ENCODE results near the gene PANK2.

DNA sequence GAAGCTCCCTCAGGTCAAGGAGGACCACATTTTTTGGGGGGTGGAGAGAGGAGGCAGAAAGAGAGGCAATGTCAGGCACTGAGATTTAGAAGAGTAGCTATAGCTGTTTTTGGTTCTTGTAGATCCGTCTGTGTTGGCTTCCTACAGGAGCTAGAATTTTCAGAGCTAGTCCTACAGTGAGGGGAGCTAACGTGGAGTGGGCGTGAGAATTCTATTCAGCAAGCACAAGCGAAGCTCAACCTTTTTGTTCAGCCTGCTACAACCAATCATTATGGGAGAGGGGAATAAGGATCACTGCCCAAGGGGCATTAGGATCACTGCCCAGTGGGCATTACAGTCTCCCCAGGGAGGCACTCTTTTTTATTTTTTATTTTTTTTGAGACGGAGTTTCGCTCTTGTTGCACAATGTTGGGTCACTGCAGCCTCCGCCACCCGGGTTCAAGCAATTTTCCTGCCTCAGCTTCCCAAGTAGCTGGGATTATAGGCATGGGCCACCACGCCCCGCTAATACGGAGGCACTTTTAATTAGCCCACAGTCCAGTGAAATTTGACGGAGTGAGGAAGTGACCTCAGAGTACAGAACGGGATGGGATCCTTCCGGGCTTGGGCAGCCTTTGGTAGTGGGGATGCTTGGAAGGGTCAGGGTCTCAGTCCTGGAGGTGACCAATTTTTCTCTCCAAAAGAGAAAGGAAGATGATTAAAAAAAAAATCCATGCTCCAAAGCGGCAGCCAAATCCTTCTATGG, 1.1 kb upstream of the PANK2 start:
- TF ChIP-seq POLR2A (IDR thresholded peaks at IDR 0.05) (no peak), POLR2AphosphoS5 (IDR thresholded peaks at IDR 0.05) (no peak)
- TF ChIP-seq, protein P1, sequence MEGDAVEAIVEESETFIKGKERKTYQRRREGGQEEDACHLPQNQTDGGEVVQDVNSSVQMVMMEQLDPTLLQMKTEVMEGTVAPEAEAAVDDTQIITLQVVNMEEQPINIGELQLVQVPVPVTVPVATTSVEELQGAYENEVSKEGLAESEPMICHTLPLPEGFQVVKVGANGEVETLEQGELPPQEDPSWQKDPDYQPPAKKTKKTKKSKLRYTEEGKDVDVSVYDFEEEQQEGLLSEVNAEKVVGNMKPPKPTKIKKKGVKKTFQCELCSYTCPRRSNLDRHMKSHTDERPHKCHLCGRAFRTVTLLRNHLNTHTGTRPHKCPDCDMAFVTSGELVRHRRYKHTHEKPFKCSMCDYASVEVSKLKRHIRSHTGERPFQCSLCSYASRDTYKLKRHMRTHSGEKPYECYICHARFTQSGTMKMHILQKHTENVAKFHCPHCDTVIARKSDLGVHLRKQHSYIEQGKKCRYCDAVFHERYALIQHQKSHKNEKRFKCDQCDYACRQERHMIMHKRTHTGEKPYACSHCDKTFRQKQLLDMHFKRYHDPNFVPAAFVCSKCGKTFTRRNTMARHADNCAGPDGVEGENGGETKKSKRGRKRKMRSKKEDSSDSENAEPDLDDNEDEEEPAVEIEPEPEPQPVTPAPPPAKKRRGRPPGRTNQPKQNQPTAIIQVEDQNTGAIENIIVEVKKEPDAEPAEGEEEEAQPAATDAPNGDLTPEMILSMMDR (IDR thresholded peaks at IDR 0.05), result no peak

Measured in upper lobe of left lung (tissue), 4 donors.